HCT116 (cell line): ENCODE data around the gene C15orf40. TPM values are rescaled to one million over a fixed set of nuclear protein-coding genes. Genes with fewer than 3 reads are reported as not detected.
A peak's percentile ranks its signal among the peaks of the same experiment; 100 is the strongest.
"Not testable (repeated sequence)": the region's sequence is repeated elsewhere in the genome, so short reads cannot be mapped to it uniquely, and the experiment has no call there.

Source experiments
- ATAC-seq: fragments of 200-7000 bp; cut with Tn5 transposase; 2 replicates; pipeline ENCODE4 v1.9.1; 2020; ENCODE audit warnings: mild to moderate bottlenecking, moderate library complexity
- BruUV-seq: library from RNA; stranded (reverse); fragments of 400-500 nt; replicated peaks from 2 replicates; lab custom pipeline; 2021; lab: Mats Ljungman, UMichigan
- CTCF ChIA-PET: fragments of 300-600 bp; sonication (Branson Sonifier 250); formaldehyde crosslinking; loops from one replicate; lab custom pipeline; 2021; ENCODE audit warnings: antibody characterized with exemption; lab: Charles Lee
- POLR2A ChIA-PET: fragments of 300-600, 350-600 bp; sonication (Branson Sonifier 250); formaldehyde crosslinking; loops from one replicate; lab custom pipeline; 2021; ENCODE audit warnings: antibody characterized with exemption; lab: Charles Lee
- RAD21 ChIA-PET, 2 experiments: fragments of 300-600 bp; sonication (Branson Sonifier 250); formaldehyde crosslinking; loops; one replicate each; lab custom pipeline; 2023; ENCODE audit warnings: low total read pairs in 2 of 2; ENCODE audit not compliant: uncharacterized antibody in 2 of 2, unreplicated experiment in 2 of 2, low non-redundant PET in 1 of 2; lab: Charles Lee
- DNase-seq: peaks from one replicate; pipeline ENCODE4 v3.0.0-alpha.2; 2010; ENCODE audit warnings: low read depth, low spot score
- H2AFZ ChIP-seq: fragments of 200-600 bp; shearing (Covaris generic), sonication (generic); 2 replicates; pipeline ENCODE4 v1.6.1; 2017; ENCODE audit warnings: low read depth, mixed run types, mixed read lengths, antibody characterized with exemption, low read length; ENCODE audit not compliant: poor library complexity, severe bottlenecking
- H3K27ac ChIP-seq: 2 replicates; pipeline ENCODE4 v1.5.1; 2012; ENCODE audit warnings: low read depth, low read length
- H3K27me3 ChIP-seq: fragments of 200-600 bp; sonication (generic); 2 replicates; pipeline ENCODE4 v1.6.1; 2016; ENCODE audit warnings: mixed run types, low read length, mixed read lengths; ENCODE audit not compliant: insufficient read depth
- H3K36me3 ChIP-seq, 2 experiments: fragments of 200-500 bp in 1 of 2; fragments of 200-600 bp in 1 of 2; sonication (Bioruptor generic) in 1 of 2; sonication (generic) in 1 of 2; 2 replicates each; pipeline versions ENCODE4 v1.5.1 to v1.6.1; 2014 to 2016; ENCODE audit warnings: low read length in 2 of 2, inconsistent platforms in 1 of 2, mixed read lengths in 1 of 2, mixed run types in 1 of 2; ENCODE audit not compliant: insufficient read depth in 2 of 2, control insufficient read depth in 1 of 2
- H3K4me1 ChIP-seq, 2 experiments: fragments of 200-600 bp in 1 of 2; sonication (generic) in 1 of 2; 2 replicates each; pipeline versions ENCODE4 v1.5.1 to v1.6.1; 2012 to 2017; ENCODE audit warnings: low read length in 2 of 2, inconsistent platforms in 1 of 2, mild to moderate bottlenecking in 1 of 2, mixed read lengths in 1 of 2, mixed run types in 1 of 2, moderate library complexity in 1 of 2; ENCODE audit not compliant: insufficient read depth in 2 of 2, control insufficient read depth in 1 of 2
- H3K4me2 ChIP-seq: fragments of 200-600 bp; sonication (generic); 2 replicates; pipeline ENCODE4 v1.6.1; 2017; ENCODE audit warnings: mixed run types, low read length, mixed read lengths
- H3K4me3 ChIP-seq, 2 experiments: fragments of 200-600 bp in 1 of 2; sonication (generic) in 1 of 2; replicated peaks in 1 of 2; 2 replicates each; pipeline ENCODE4 v1.5.1; 2011 to 2016; ENCODE audit warnings: low read length in 2 of 2, control low read depth in 1 of 2, low read depth in 1 of 2, mild to moderate bottlenecking in 1 of 2, mixed read lengths in 1 of 2, mixed run types in 1 of 2
- H3K79me2 ChIP-seq: fragments of 200-600 bp; sonication (generic); 2 replicates; pipeline ENCODE4 v1.6.1; 2017; ENCODE audit warnings: mild to moderate bottlenecking, mixed run types, low read length, moderate library complexity, mixed read lengths; ENCODE audit not compliant: insufficient read depth
- H3K9ac ChIP-seq: fragments of 200-600 bp; sonication (generic); 2 replicates; pipeline ENCODE4 v1.6.1; 2016; ENCODE audit warnings: low read length, mixed read lengths
- H3K9me2 ChIP-seq: fragments of 200-600 bp; sonication (generic), shearing (Covaris generic); 2 replicates; pipeline ENCODE4 v1.6.1; 2017; ENCODE audit warnings: mixed run types, mild to moderate bottlenecking, moderate library complexity; ENCODE audit not compliant: insufficient read depth
- H3K9me3 ChIP-seq, 2 experiments: fragments of 200-500 bp in 1 of 2; fragments of 200-600 bp in 1 of 2; sonication (Bioruptor generic) in 1 of 2; sonication (generic) in 1 of 2; 2 replicates each; pipeline ENCODE4 v1.6.1; 2014 to 2017; ENCODE audit warnings: low read length in 2 of 2, mixed read lengths in 2 of 2, inconsistent platforms in 1 of 2, low read depth in 1 of 2, mild to moderate bottlenecking in 1 of 2, mixed run types in 1 of 2, moderate library complexity in 1 of 2; ENCODE audit not compliant: control insufficient read depth in 1 of 2, insufficient read depth in 1 of 2
- H4K20me1 ChIP-seq: fragments of 200-600 bp; sonication (generic), shearing (Covaris generic); 2 replicates; pipeline ENCODE4 v1.6.1; 2017; ENCODE audit warnings: mixed run types, mild to moderate bottlenecking, moderate library complexity; ENCODE audit not compliant: insufficient read depth
- ATF3 ChIP-seq: IDR thresholded peaks from 2 replicates; pipeline ENCODE4 v1.6.1; 2012
- CTCF ChIP-seq, 3 experiments: fragments of 200-600 bp in 1 of 3; sonication (generic) in 1 of 3; IDR thresholded peaks in 2 of 3; conservative IDR thresholded peaks in 1 of 3; 2 replicates each; pipeline ENCODE4 v1.5.1; 2012 to 2017; ENCODE audit warnings: low read depth in 2 of 3, low read length in 2 of 3, antibody characterized with exemption in 1 of 3, borderline replicate concordance in 1 of 3, control low read depth in 1 of 3, mild to moderate bottlenecking in 1 of 3, mixed read lengths in 1 of 3, mixed run types in 1 of 3, moderate library complexity in 1 of 3; ENCODE audit not compliant: insufficient read depth in 1 of 3
- EGR1 ChIP-seq: IDR thresholded peaks from 2 replicates; pipeline ENCODE4 v1.6.1; 2012; ENCODE audit warnings: low read depth
- POLR2A ChIP-seq: IDR thresholded peaks from 2 replicates; pipeline ENCODE4 v1.7.0; 2011; ENCODE audit warnings: borderline replicate concordance; ENCODE audit not compliant: insufficient read depth, insufficient read length; ENCODE audit errors: extremely low read depth
- POLR2AphosphoS5 ChIP-seq: IDR thresholded peaks from 2 replicates; pipeline ENCODE4 v1.6.1; 2011; ENCODE audit warnings: mild to moderate bottlenecking, low read depth, low read length, moderate library complexity
- RAD21 ChIP-seq: IDR thresholded peaks from 2 replicates; pipeline ENCODE4 v1.6.1; 2012; ENCODE audit warnings: low read depth, mild to moderate bottlenecking
- SIN3A ChIP-seq: IDR thresholded peaks from 2 replicates; pipeline ENCODE4 v1.6.1; 2012; ENCODE audit warnings: low read depth
- SP1 ChIP-seq: IDR thresholded peaks from 2 replicates; pipeline ENCODE4 v1.6.1; 2012; ENCODE audit warnings: low read depth
- TCF7L2 ChIP-seq: IDR thresholded peaks from 2 replicates; pipeline ENCODE4 v1.7.0; 2011; ENCODE audit warnings: borderline replicate concordance, inconsistent platforms; ENCODE audit not compliant: insufficient read depth, insufficient read length; ENCODE audit errors: extremely low read depth
- YY1 ChIP-seq: IDR thresholded peaks from 2 replicates; pipeline ENCODE4 v1.6.1; 2011; ENCODE audit warnings: low read length, low read depth, moderate library complexity, mild to moderate bottlenecking; ENCODE audit not compliant: insufficient replicate concordance; ENCODE audit errors: extremely low read depth
- ZBTB33 ChIP-seq: IDR thresholded peaks from 2 replicates; pipeline ENCODE4 v1.6.1; 2011; ENCODE audit warnings: mild to moderate bottlenecking, low read length, moderate library complexity; ENCODE audit not compliant: insufficient replicate concordance; ENCODE audit errors: extremely low read depth
- ZFX ChIP-seq: fragments of 450-650 bp; IDR thresholded peaks from 2 replicates; pipeline ENCODE4 v1.6.1; 2017
- ZNF274 ChIP-seq: fragments of 200-500 bp; sonication (Bioruptor generic); IDR thresholded peaks from 2 replicates; pipeline ENCODE4 v1.6.1; 2014; ENCODE audit warnings: mild to moderate bottlenecking, low read depth, low read length, inconsistent platforms
- intact Hi-C: fragments of 100-400 bp; cut with micrococcal nuclease; formaldehyde crosslinking; loops from 2 replicates; pipeline ENCODE4 v1.10.0; 2022
- total RNA-seq: library from RNA; stranded (reverse); gene quantifications from one replicate; pipeline ENCODE4 v1.2.1, GENCODE V29; 2021; ENCODE audit not compliant: unreplicated experiment

C15orf40 gene
- total RNA-seq, 1 experiment from 2014 or later = 26.0 TPM

DNA sequence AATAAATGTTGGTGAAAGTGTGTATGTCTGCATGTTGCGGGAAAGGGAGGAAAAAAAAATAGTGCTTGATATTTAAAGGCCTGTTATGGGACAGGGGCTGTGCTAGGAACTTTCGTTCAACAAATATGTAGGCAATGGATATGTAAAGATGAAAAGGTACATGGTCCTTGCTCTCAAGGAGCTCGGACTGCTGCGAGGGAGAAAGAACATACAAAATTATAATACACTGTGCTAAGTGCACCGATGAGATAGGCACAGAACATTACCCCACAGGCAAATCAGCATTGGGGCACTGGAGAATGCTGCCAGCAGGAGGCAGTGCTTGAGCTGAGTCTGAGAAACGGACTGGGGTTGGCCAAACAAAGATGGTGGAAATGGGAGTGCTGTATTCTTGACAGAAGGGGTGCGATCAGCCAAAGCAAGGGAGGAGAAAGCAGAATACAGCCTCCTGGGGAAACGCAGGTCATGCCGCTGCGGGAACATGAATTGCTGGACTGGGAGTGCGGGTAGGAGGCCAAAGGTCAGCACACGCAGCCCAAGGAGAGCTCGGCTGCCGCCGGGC, 649 bp downstream of the C15orf40 start:
- DNase-seq (peak; percentile 61), ATAC-seq (peak; percentile 77)
- peak overlapping the region; percentile 63 for H3K27ac ChIP-seq
- peak overlapping the region; percentile 87 to 98 for H3K4me3 ChIP-seq
- H3K79me2 ChIP-seq = peaks cover 35% of the 10 kb centered on the region
- no TSS peak for BruUV-seq
- intact Hi-C loops = loop anchor here (5.0 kb wide), 2 partner anchors 258 to 372 kb away; no protein-coding TSS in a partner anchor
- RAD21 ChIA-PET = interaction anchor here in 1 of 2 experiments (0.7 kb wide), 1 partner anchor 22 kb away, joined by 3 read pairs; no protein-coding TSS in a partner anchor
- no peaks in the 10 kb centered on the region for H3K9me3 ChIP-seq
- H4K20me1 ChIP-seq = no peaks in the 10 kb centered on the region
- peak overlapping the region; percentile 75 for H3K4me2 ChIP-seq
- H3K27me3 ChIP-seq = no peaks in the 10 kb centered on the region
- TF ChIP-seq CTCF (IDR thresholded peaks at IDR 0.05 in 2 of 3, conservative IDR thresholded peaks at IDR 0.05 in 1 of 3; ENCODE audit: borderline replicate concordance in 1 of 3, insufficient read depth in 1 of 3, low read depth in 2 of 3, low read length in 2 of 3) = peak; percentile 68 to 93 (median 88)
- no peak for TF ChIP-seq ZBTB33
- no peak for TF ChIP-seq EGR1
- no peak for TF ChIP-seq SIN3A
- TF ChIP-seq SP1 = no peak
- peak; percentile 88 for TF ChIP-seq YY1
- no peak for TF ChIP-seq ZFX
- no peak for TF ChIP-seq ZNF274
- TF ChIP-seq POLR2AphosphoS5 = no peak
- TF ChIP-seq RAD21 = peak; percentile 72
- TF ChIP-seq POLR2A = no peak
- no peak for TF ChIP-seq TCF7L2
- no peak for TF ChIP-seq ATF3
- TF ChIP-seq, all 23 proteins: peak for 3
- Histone ChIP-seq H3K9me2 (no peaks in the 10 kb centered on the region), H2AFZ (peak overlapping the region; percentile 22), H3K36me3 (peaks cover 13 to 14% of the 10 kb centered on the region in 2 experiments; a peak in 3 of 4 replicates), H3K9ac (peak overlapping the region; percentile 77), H3K4me1 (peaks cover 7 to 18% of the 10 kb centered on the region in 2 experiments; a peak in 3 of 4 replicates)
- POLR2A ChIA-PET = interaction anchor here (0.6 to 1.7 kb wide), 5 partner anchors 8 to 470 kb away, joined by 3 to 6 read pairs (median 3); partner anchors contain the start of gene RPS17
- CTCF ChIA-PET = interaction anchor here (0.6 to 2.2 kb wide), 17 partner anchors 10 to 555 kb away, joined by 3 to 9 read pairs (median 4); partner anchors contain the start of gene RAMAC

GRCh38 chr15:83000672-83001031, 10.8 kb downstream of the C15orf40 start:
- H2AFZ ChIP-seq, H3K27me3 ChIP-seq, H3K36me3 ChIP-seq, H4K20me1 ChIP-seq, H3K9me3 ChIP-seq, POLR2A ChIA-PET, H3K4me2 ChIP-seq, H3K79me2 ChIP-seq, BruUV-seq, H3K9me2 ChIP-seq, RAD21 ChIA-PET, DNase-seq, H3K4me1 ChIP-seq, H3K9ac ChIP-seq, H3K27ac ChIP-seq, H3K4me3 ChIP-seq: not testable (repeated sequence)
- ATAC-seq = peak; percentile 29; the same call in 1 of the 2 replicates
- CTCF ChIA-PET = interaction anchor here (1.2 to 1.8 kb wide), 2 partner anchors 11 to 151 kb away, joined by 3 to 10 read pairs; partner anchors contain the start of gene C15orf40
- intact Hi-C loops = loop anchor here (2.0 to 10.0 kb wide), 2 partner anchors 152 to 466 kb away; no protein-coding TSS in a partner anchor
